ENCODE measurements around the gene PREPL. TPM values are rescaled to one million over a fixed set of nuclear protein-coding genes. Genes with fewer than 3 reads are reported as not detected.

Gene PREPL
- total RNA-seq, 2 donors from 2014 or later, result 29.6 to 35.6 TPM

DNA sequence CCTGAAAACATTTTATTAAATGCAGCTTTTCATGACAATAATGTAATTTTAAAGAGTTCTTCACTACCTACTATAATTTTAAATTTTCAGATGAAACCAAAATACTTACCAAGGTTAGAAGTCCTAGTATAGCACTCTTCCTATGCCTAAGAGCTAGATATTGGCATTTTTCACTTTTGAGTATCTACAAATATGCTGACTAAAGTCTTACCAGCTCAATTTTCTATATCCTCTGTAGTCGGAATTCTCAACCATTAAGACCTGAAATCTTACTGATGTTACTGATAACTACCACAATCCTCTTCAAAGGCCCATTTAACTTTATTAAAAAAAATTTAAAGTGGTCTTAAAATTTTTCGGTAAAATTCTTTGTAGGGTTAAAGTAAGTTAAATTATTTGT is 32.0 kb downstream of the PREPL start:
- DNase-seq, result no peak
- H3K4me3 ChIP-seq, result no peak overlapping the region
- H3K9ac ChIP-seq (ENCODE audit: low read depth in 2 of 2, low read length in 2 of 2), result no peak overlapping the region
- TF ChIP-seq, protein P1, sequence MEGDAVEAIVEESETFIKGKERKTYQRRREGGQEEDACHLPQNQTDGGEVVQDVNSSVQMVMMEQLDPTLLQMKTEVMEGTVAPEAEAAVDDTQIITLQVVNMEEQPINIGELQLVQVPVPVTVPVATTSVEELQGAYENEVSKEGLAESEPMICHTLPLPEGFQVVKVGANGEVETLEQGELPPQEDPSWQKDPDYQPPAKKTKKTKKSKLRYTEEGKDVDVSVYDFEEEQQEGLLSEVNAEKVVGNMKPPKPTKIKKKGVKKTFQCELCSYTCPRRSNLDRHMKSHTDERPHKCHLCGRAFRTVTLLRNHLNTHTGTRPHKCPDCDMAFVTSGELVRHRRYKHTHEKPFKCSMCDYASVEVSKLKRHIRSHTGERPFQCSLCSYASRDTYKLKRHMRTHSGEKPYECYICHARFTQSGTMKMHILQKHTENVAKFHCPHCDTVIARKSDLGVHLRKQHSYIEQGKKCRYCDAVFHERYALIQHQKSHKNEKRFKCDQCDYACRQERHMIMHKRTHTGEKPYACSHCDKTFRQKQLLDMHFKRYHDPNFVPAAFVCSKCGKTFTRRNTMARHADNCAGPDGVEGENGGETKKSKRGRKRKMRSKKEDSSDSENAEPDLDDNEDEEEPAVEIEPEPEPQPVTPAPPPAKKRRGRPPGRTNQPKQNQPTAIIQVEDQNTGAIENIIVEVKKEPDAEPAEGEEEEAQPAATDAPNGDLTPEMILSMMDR (IDR thresholded peaks at IDR 0.05), result no peak
- H3K27ac ChIP-seq, result no peak overlapping the region
- H3K4me1 ChIP-seq, result no peaks in the 10 kb centered on the region
- H3K9me3 ChIP-seq, result no peaks in the 10 kb centered on the region
- intact Hi-C loops (cut with DNase I), result no loop called here
- H3K27me3 ChIP-seq, result no peaks in the 10 kb centered on the region
- peaks cover 6% of the 10 kb centered on the region for H3K36me3 ChIP-seq

DNA sequence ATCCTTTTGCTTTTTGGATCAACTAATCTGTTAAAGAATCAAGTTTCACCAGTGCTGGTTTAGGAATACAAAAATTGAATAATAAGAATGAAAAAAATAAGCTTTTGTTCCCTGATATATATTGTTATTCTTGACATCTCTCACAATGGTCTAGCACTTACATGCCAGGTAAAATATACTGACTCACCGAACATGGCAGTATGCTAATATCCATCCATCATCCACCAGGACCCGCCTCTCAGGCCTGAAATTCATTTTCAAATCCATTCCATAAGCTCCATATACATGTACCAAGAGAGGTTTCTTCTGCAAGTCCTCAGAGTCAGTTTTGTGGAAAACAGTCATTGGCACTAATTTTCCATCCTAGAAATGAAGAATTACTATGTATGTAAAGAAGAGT is 32.5 kb downstream of the PREPL start:
- Histone ChIP-seq H3K4me3 (no peak overlapping the region), H3K9ac (ENCODE audit: low read depth in 2 of 2, low read length in 2 of 2) (no peak overlapping the region), H3K4me1 (no peaks in the 10 kb centered on the region), H3K27ac (no peak overlapping the region), H3K36me3 (peaks cover 6% of the 10 kb centered on the region), H3K27me3 (no peaks in the 10 kb centered on the region), H3K9me3 (no peaks in the 10 kb centered on the region)
- intact Hi-C loops (cut with DNase I), result no loop called here
- TF ChIP-seq, protein P1 (IDR thresholded peaks at IDR 0.05), result no peak
- no peak for DNase-seq

DNA sequence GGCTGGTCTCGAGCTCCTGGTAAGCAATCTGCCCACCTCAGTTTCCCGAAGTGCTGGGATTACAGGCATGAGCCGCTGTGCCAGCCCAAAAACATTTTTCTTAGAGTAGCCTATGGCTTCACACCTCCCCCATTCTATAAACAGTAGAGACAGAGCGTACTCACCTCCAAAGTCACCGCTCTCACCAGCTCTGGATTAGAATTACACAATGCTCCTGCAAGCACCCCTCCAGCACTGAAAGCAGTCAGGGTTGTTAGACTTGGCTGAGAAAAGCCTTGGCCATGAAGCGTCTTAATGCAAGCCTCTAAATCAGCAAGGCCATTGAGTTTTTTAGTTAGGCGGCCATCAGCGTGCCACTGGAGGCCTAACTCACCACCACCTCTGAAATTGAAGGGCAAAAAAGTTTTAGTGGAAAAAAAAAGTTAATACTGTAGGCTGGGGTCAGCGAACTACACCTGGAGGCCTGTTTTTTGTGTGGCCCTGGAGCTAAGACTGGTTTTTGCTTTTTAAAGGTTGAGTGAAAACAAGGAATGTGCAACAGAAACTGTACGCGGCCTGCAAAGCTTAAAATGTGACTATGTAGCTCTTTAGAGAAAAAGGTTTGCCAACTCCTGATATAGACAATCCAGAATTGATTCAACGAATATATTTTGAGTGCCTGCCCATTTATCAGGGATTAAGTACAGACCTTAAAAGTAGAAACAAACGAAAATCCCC is 34.6 kb downstream of the PREPL start:
- intact Hi-C loops (cut with DNase I), result no loop called here
- DNase-seq, result no peak
- Histone ChIP-seq H3K9me3 (no peaks in the 10 kb centered on the region), H3K9ac (ENCODE audit: low read depth in 2 of 2, low read length in 2 of 2) (no peak overlapping the region), H3K27me3 (no peaks in the 10 kb centered on the region), H3K4me1 (no peaks in the 10 kb centered on the region), H3K36me3 (peaks cover 12% of the 10 kb centered on the region), H3K4me3 (no peak overlapping the region), H3K27ac (no peak overlapping the region)
- TF ChIP-seq, protein P1 (IDR thresholded peaks at IDR 0.05), result no peak

DNA sequence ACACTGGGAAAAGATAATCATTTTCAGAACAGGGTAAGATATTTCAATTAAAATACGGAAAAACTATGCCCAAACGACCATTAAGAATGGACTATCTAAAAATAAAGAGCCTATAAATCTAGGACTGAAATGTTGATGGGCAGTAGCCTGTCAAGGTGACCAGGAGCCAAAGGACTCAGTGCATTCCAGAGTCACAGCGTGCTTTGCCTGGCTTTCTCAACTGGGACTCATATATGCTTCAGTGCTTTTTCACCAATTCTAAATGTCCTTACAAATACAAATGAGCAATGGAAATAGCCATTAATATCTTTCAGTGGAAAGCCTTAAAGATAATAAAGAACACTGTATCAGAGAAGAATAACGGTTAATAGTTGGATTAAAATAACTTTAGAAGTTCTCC is 35.4 kb downstream of the PREPL start:
- Histone ChIP-seq H3K4me3 (no peak overlapping the region), H3K27me3 (no peaks in the 10 kb centered on the region), H3K9ac (ENCODE audit: low read depth in 2 of 2, low read length in 2 of 2) (no peak overlapping the region), H3K36me3 (peaks cover 12% of the 10 kb centered on the region), H3K9me3 (no peaks in the 10 kb centered on the region), H3K4me1 (no peaks in the 10 kb centered on the region), H3K27ac (no peak overlapping the region)
- TF ChIP-seq, protein P1 (IDR thresholded peaks at IDR 0.05), result no peak
- DNase-seq, result no peak
- intact Hi-C loops (cut with DNase I), result no loop called here

DNA sequence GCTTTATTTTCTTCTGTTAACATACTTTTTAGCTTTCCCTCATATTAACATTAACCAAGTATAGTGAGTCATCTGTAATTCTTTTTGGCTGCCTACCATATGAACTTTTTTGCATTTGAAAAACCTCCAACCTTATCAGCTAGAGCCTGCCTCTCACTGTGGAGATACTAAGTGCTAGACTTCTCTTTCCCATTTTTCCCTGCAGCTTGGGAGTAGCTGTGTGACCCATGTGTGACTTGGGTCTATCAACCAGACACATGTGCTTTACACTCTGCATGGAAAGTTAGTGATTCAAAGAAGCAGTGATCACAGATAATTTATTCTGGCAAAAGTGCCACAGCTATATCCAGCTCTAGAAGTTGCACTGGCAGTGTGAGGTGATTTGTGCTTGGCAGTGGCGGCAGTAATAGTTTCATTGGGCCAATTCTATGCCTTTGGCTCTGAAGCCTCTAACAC is 36.3 kb downstream of the PREPL start:
- intact Hi-C loops (cut with DNase I), result no loop called here
- H3K4me3 ChIP-seq, result no peak overlapping the region
- DNase-seq, result no peak
- TF ChIP-seq, protein P1 (IDR thresholded peaks at IDR 0.05), result no peak
- no peak overlapping the region for H3K27ac ChIP-seq
- H3K9me3 ChIP-seq, result no peaks in the 10 kb centered on the region
- H3K27me3 ChIP-seq, result no peaks in the 10 kb centered on the region
- peaks cover 9% of the 10 kb centered on the region for H3K36me3 ChIP-seq
- no peak overlapping the region for H3K9ac ChIP-seq (ENCODE audit: low read depth in 2 of 2, low read length in 2 of 2)
- no peaks in the 10 kb centered on the region for H3K4me1 ChIP-seq

Measured in colonic mucosa (tissue), 4 donors.